ENCODE data around the gene ASIC4. TPM values are rescaled to one million over a fixed set of nuclear protein-coding genes. Genes with fewer than 3 reads are reported as not detected.

ASIC4 gene
- total and polyA plus RNA-seq, 2 of the 8 experiments (the other 6 are each of a cell fraction or from before 2014, with no cell fraction given) = 0.12 to 0.22 TPM

DNA sequence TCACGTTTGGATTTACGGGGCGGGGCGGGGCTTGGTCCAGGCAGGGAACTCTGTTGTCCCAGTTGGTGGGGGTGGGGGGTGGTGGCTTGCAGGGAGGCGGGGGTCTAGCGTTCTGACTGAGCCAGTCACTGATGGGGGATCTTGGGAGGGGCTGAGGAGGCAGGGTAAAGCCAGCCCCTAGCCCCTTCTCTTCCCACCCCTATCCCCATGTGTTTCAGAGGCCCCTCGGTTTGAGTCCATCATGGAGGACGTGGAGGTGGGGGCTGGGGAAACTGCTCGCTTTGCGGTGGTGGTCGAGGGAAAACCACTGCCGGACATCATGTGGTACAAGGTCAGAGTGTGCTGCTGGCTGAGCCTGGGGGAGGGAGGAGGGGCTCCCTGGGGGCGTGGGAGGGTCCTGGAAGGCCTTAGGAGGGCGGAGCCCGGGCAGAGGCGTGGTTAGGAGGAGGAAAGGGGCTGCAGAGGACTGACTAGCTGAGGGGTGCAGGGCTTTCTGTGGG lies 37.6 kb upstream of the ASIC4 start (continued):
- TF ChIP-seq, protein P1, sequence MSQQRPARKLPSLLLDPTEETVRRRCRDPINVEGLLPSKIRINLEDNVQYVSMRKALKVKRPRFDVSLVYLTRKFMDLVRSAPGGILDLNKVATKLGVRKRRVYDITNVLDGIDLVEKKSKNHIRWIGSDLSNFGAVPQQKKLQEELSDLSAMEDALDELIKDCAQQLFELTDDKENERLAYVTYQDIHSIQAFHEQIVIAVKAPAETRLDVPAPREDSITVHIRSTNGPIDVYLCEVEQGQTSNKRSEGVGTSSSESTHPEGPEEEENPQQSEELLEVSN (IDR thresholded peaks at IDR 0.05) = 0 out of 2 replicates have a peak, but pooled peaks have one; percentile 25
- no peak for TF ChIP-seq SP4 (IDR thresholded peaks at IDR 0.05; ENCODE audit: low read length)
- TF ChIP-seq NRF1 (IDR thresholded peaks at IDR 0.05; ENCODE audit: low read depth, low read length) = no peak
- TF ChIP-seq, protein P2, sequence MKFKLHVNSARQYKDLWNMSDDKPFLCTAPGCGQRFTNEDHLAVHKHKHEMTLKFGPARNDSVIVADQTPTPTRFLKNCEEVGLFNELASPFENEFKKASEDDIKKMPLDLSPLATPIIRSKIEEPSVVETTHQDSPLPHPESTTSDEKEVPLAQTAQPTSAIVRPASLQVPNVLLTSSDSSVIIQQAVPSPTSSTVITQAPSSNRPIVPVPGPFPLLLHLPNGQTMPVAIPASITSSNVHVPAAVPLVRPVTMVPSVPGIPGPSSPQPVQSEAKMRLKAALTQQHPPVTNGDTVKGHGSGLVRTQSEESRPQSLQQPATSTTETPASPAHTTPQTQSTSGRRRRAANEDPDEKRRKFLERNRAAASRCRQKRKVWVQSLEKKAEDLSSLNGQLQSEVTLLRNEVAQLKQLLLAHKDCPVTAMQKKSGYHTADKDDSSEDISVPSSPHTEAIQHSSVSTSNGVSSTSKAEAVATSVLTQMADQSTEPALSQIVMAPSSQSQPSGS (IDR thresholded peaks at IDR 0.05; ENCODE audit: low read length) = no peak
- TF ChIP-seq POLR2A (IDR thresholded peaks at IDR 0.05; ENCODE audit: control extremely low read depth in 1 of 2, low read depth in 2 of 2, low read length in 2 of 2) = peak in 1 of 2 experiments; percentile 61; a peak in 1 of 3 replicates
